ENCODE data around the gene PTPRG. TPM values are rescaled to one million over a fixed set of nuclear protein-coding genes. Genes with fewer than 3 reads are reported as not detected.

PTPRG gene
- total and polyA plus RNA-seq, 2 of the 13 experiments (the other 11 are each of a cell fraction or from before 2014, with no cell fraction given): 8.0 to 25.3 TPM

- H3K9me3 ChIP-seq (ENCODE audit: low read length): no peaks in the 10 kb centered on the region
- no peak for DNase-seq (ENCODE audit: low spot score)
- CTCF ChIA-PET (ENCODE audit: low intra/inter-chr PET ratio, low total read pairs): no interaction called here
- 98% methylated on average over 6 of the region's 6 CpGs for WGBS (ENCODE audit: low lambda C conversion rate)
- TF ChIP-seq ZNF496 (CRISPR knock-in tag; IDR thresholded peaks at IDR 0.05; ENCODE audit: insufficient replicate concordance): no peak
- TF ChIP-seq NR2F2 (IDR thresholded peaks at IDR 0.05; ENCODE audit: borderline replicate concordance, low read depth): no peak
- no peak for TF ChIP-seq RBFOX2 (IDR thresholded peaks at IDR 0.05; ENCODE audit: low read depth, low read length)
- TF ChIP-seq ZNF766 (CRISPR knock-in tag; IDR thresholded peaks at IDR 0.05; ENCODE audit: borderline replicate concordance): no peak
- no peak for TF ChIP-seq MAX (IDR thresholded peaks at IDR 0.05)
- no peak for TF ChIP-seq PBX2 (CRISPR knock-in tag; IDR thresholded peaks at IDR 0.05)
- no peak for TF ChIP-seq PCBP2 (optimal IDR thresholded peaks at IDR 0.05; ENCODE audit: low read depth, low read length, poor library complexity, severe bottlenecking)
- no peak for TF ChIP-seq PHF21A (CRISPR knock-in tag; IDR thresholded peaks at IDR 0.05)
- no peak for TF ChIP-seq MBNL3 (CRISPR knock-in tag; conservative IDR thresholded peaks at IDR 0.05)
- no peak for TF ChIP-seq ZFY (CRISPR knock-in tag; IDR thresholded peaks at IDR 0.05)
- TF ChIP-seq TGIF2 (CRISPR knock-in tag; IDR thresholded peaks at IDR 0.05): no peak
- TF ChIP-seq ZNF350 (CRISPR knock-in tag; IDR thresholded peaks at IDR 0.05; ENCODE audit: borderline replicate concordance, low read depth): no peak
- no peaks in the 10 kb centered on the region for H4K20me1 ChIP-seq (ENCODE audit: insufficient read depth, low read length)
- H3K79me2 ChIP-seq (ENCODE audit: insufficient read depth, low read length): peaks cover 5% of the 10 kb centered on the region
- POLR2A ChIA-PET: no interaction called here
- in situ Hi-C loops (cut with HindIII; ENCODE audit: extremely low pct_ligation_motif_present, low pct_unique_long_range_greater_than_20kb): no loop called here
- no peak for ATAC-seq
- no peak overlapping the region for H3K9ac ChIP-seq (ENCODE audit: insufficient read depth, low read depth, low read length)
- no peaks in the 10 kb centered on the region for H3K4me1 ChIP-seq (ENCODE audit: insufficient read depth, low read length)
- no peak overlapping the region for H3K27ac ChIP-seq (ENCODE audit: extremely low read length, insufficient read depth, low read length)
- H2AFZ ChIP-seq (ENCODE audit: low read length): no peak overlapping the region
- no TSS peak for BruUV-seq (replicated peaks)
- intact Hi-C loops (cut with micrococcal nuclease; ENCODE audit: unreplicated experiment): no loop called here
- no peak overlapping the region for H3K4me2 ChIP-seq (ENCODE audit: low read depth, low read length)
- no peak overlapping the region for H3K4me3 ChIP-seq (replicated peaks in 1 of 3; ENCODE audit: insufficient read depth in 1 of 3, low read depth in 2 of 3, low read length in 3 of 3)
- H3K27me3 ChIP-seq (ENCODE audit: control insufficient read depth in 1 of 2, insufficient read depth in 2 of 2, low read length in 2 of 2): no peaks in the 10 kb centered on the region
- no peak for FAIRE-seq
- H3K36me3 ChIP-seq (replicated peaks in 1 of 2; ENCODE audit: control insufficient read depth in 1 of 2, insufficient read depth in 2 of 2, low read length in 2 of 2): no peaks in the 10 kb centered on the region
Observed at GRCh38 chr3:61783993-61784718, 222.8 kb downstream of the PTPRG start.

Data from HepG2 (cell line).